ENCODE data around the gene ADCY7.

Gene ADCY7

GRCh38 chr16:50298591-50299507 lies 32.5 kb downstream of the ADCY7 start:
- no peak for DNase-seq (ENCODE audit: low read depth in 2 of 2)

- DNase-seq (ENCODE audit: low read depth in 2 of 2), result no peak
These were observed 33.3 kb downstream of the ADCY7 start for GRCh38 chr16:50299508-50300105.

GRCh38 chr16:50300942-50301625 lies 34.7 kb downstream of the ADCY7 start:
- DNase-seq (ENCODE audit: low read depth in 2 of 2), result no peak

DNA sequence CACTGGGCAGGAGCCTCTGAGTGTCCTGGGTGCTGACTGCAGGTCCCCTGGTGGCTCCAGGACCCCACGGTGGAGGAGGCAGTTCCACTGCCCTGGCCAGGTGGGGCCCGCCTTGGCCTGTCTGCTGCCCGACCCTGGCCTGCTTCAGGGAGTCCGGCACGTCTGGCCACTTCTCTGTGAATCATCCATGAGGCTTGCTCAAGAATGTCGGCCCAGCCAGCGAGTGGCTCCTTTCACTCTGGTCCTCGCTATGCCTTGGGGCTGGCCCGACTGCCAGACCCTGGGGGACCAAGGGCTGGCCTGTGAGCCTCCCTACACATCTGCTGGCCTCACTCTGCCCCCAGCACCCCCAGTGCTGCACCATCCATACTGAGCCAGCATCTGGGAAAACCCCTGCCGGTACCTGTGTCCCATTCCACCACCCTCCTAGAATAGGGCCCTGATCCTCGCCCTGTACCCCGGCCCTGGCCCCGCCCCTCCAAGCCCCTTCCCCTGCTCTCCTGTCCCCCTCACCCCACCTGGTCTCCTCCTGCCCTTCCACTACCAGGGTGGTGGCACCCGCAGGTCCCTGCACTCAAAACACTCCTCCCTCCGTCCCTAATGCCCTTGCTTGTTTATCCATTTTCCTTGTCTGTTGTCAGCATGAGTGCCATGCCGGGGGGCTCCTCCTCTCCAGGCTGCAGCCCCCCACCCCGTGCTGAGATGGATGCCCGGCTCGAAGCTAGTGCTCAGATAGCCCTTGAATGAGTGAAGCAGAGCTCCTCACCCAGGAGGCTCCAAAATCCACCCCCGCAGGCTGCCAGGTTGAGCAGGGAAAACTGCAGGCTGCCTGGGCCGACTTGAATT lies 35.5 kb downstream of the ADCY7 start:
- no peak for DNase-seq (ENCODE audit: low read depth in 2 of 2)

DNA sequence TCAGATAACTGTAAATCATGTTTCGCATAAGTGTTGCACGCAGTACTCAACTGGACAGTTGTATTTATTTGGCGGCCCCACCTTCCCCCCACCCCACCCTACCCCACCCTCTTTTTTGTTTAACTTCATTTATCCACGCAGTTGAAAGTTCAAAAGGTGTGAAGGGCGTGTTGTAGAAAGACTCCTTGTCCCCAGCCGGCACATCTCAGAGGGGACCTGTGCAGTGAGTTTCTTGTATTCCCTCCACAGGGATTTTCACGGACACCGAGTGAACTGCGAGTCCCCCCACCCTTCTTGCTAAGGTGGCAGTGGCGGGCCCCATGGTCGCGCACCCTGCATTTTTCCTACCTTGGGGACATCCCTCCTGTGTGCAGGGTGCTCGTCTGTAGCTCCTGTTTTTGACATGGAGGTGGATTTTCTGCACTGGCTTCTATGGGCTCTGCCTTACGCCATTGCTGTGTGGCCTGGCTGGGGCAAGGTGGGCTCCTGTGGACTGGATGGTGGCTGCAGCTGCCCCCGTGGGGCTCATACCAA lies 36.2 kb downstream of the ADCY7 start:
- no peak for DNase-seq (ENCODE audit: low read depth in 2 of 2)

DNA sequence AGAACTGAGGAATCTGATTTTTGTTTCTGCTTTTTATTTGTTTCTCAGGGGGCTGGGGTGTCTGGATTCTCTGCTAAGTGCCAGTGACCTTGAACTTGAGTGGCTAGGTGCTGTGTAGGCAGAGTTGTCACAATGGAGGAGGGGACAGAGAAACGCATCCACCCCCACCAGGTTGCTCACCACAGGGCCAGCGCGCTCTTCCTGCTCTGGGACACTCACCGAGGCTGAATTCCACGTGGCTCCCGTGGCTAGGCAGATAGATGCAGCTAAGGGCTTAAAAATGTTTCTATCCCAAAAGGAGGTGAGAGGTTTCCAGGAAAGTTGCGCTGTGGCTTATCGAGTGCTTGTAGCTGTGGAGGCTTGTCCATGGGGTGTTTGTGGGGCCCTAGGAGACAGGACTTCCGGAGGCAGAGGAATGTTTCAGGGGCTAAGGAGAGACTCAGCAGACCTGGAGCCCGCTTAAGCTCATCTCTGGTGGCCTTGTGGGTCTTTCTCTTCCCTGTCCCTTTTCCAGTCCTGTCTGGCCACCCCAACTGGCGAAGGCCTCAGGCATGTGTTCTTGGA lies 36.8 kb downstream of the ADCY7 start:
- DNase-seq (ENCODE audit: low read depth in 2 of 2), result no peak

- DNase-seq (ENCODE audit: low read depth in 2 of 2), result no peak
These were observed 37.5 kb downstream of the ADCY7 start for GRCh38 chr16:50303605-50304466.

- DNase-seq (ENCODE audit: low read depth in 2 of 2), result no peak
These were observed 38.4 kb downstream of the ADCY7 start for GRCh38 chr16:50304467-50305440.

DNA sequence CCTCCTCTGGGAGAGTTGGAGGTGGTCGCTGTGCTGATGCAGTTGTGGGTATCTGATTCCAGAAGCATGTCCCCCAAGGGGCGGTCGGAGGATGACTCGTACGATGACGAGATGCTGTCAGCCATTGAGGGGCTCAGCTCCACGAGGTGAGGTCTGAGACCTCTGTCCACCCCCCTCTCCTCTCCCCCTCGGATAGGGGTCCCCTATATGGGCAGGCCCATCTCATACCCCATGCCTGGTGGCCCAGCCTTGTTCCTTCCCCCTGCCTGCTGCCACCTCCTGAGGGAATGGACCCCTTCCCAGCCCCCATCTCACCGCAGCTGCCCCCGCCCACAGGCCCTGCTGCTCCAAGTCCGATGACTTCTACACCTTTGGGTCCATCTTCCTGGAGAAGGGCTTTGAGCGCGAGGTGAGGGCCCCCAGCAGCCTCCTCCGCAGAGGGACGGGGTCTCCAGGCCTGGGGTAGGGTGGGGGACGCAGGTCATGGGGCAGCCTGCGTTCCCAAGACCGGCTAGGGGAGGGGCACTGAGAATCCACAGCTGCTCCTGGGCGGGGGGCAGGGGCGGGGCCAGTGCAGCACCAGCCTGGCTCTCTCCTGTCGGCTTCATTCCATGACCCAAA lies 39.2 kb downstream of the ADCY7 start:
- no peak for DNase-seq (ENCODE audit: low read depth in 2 of 2)

DNA sequence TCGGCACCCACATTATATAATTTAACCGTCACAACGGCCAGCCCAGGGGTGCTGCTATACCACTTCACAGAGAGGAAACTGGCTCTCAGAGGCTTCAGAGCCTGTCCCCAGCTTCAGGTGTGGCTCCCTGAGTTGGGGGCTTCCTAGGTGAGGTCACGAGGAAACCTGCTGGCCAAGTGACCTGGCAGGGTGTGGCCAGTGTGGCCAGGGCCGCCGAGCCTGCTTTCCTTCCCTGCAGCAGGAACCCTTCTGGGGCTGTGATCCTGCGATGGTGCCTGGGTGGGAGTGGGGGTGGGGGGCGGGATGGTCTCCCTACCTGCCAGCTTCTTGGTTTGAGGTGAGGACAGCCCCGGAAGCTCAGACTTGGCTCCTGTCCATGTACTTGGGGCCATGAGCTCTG lies 39.9 kb downstream of the ADCY7 start:
- DNase-seq (ENCODE audit: low read depth in 2 of 2), result no peak

DNA sequence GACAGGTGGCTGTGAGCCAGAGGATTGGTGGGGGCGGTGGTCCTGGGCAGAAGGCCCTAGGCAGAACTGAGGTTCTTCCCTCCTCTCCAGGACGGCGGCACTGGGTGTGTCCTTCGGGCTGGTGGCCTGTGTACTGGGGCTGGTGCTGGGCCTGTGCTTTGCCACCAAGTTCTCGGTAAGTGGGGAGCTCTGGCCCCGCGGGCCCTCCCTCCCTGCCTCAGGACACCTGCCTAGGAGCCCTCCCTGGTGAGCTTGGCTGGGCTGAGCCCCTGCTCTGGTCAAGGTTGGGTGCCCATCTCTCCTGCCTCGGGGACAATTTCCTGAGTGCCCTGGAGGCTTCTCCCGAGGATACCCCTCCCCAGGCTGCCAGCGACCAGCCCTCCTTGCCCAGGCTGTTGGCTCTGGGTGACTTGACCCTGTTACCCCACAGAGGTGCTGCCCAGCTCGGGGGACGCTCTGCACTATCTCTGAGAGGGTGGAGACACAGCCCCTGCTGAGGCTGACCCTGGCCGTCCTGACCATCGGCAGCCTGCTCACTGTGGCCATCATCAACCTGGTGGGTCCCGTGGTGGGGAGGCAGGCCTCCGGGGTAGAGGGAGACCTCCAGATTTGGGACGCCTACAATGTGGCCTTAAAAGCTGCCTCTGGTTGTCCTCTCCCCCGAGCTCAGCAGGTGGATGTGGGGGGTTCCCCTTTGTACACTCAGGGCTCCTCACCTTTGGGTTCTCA lies 42.0 kb downstream of the ADCY7 start:
- no peak for DNase-seq (ENCODE audit: low read depth in 2 of 2)

- no peak for DNase-seq (ENCODE audit: low read depth in 2 of 2)
These were observed 42.8 kb downstream of the ADCY7 start for GRCh38 chr16:50309156-50309526.

GRCh38 chr16:50309527-50310307 lies 43.4 kb downstream of the ADCY7 start:
- DNase-seq (ENCODE audit: low read depth in 2 of 2), result no peak

DNA sequence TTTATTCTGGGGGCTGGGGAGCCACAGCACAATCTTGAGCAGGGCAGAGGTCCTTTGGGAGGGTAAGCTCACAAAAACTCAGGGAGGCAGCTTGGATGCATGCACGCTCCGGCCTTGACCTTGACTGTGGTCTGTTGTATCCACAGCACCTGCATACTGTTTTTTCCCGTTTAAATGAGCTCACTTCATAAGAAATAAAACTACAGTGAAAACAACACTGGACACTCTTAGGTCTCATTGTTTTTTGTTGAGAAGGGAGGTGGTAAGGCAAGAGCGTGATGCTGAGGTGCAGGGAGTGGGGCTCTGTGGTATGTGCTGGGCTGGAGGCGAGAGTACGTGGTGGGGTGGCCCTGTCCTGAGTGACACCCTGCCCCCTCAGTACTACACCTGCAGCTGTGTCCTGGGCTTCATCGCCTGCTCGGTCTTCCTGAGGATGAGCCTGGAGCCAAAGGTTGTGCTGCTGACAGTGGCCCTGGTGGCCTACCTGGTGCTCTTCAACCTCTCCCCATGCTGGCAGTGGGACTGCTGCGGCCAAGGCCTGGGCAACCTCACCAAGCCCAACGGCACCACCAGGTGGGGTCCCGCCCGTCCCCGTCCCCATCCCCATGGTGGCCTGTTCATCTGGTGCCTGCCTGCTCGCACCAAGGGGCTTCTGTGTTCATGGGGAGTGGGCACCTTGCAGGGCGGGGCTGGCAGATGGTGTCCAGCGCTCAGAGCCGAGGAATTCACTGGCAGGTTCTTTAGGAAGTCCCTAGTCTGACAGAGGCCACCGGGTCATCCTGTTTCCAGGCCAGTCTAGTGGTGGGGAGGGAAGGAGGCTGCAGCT lies 44.2 kb downstream of the ADCY7 start:
- DNase-seq (ENCODE audit: low read depth in 2 of 2), result no peak

- no peak for DNase-seq (ENCODE audit: low read depth in 2 of 2)
These were observed 44.8 kb downstream of the ADCY7 start for GRCh38 chr16:50311134-50311528.

- no peak for DNase-seq (ENCODE audit: low read depth in 2 of 2)
These were observed 45.6 kb downstream of the ADCY7 start for GRCh38 chr16:50311891-50312501.

Measured in stimulated activated CD8-positive, alpha-beta memory T cell treated with anti-CD3 and anti-CD28 coated beads, Interleukin-7, amount 100 ng/mL, for 1 hour (primary cell).